HG02852 (cell line): ENCODE results near the gene BCL11A.
"Not testable (repeated sequence)": the region's sequence is repeated elsewhere in the genome, so short reads cannot be mapped to it uniquely, and the experiment has no call there.

ENCODE experiments used
- ATAC-seq: cut with Tn5 transposase; IDR thresholded peaks from one replicate; pipeline ENCODE4 v1.9.1; 2021; ENCODE audit warnings: mild to moderate bottlenecking, moderate library complexity; ENCODE audit not compliant: unreplicated experiment

BCL11A gene

DNA sequence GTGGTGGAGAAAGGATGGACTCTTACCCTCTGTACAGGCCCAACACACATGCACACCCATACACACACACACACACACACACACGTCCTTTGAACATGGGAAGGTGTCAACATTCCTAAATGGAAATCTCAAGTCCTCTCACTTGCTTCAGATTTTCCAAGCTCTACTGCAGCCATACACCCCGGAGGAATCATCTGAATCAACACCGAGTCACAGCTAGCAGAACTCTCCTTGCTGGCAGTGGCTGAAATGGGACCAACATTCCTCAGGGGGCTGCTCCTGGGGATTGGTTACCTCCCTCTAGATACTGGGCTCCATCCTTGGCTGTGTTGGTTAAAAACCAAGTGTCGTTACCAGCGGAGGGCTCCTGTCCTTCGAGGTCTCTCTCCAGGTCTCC lies 112.7 kb downstream of the BCL11A start:
- ATAC-seq, result no peak

DNA sequence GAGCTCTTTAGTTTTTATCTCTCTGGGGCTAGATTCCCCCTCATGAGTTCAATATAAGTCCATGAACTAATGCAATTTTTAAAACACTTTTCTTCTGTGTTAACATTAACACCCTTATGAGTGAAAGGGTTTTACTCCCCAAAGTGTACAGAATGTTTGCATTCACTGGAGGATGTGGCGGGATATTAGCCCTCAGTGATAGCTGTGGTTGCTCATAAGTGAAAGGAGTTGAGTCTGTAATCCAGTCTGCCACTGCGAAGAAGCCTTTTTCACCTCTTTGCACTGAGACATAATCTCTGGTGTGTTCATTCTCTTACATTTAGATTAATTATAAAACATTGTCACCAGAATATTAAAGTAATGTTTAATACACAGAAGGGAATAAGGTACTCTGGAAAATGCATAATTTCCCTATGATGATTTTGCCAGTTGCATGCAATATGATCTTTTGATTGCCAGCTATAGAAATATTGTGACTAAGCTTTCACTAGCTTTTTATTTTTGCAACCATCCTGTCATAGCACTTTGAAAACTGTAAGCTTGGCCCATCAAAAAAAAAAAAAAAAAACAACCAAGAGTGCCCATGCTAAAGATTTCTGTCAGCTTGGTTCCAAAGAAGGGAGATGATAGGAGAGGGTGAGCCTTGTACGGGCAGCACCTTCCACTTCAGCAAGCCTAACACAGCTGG lies 113.2 kb downstream of the BCL11A start:
- peak; percentile 32 for ATAC-seq

DNA sequence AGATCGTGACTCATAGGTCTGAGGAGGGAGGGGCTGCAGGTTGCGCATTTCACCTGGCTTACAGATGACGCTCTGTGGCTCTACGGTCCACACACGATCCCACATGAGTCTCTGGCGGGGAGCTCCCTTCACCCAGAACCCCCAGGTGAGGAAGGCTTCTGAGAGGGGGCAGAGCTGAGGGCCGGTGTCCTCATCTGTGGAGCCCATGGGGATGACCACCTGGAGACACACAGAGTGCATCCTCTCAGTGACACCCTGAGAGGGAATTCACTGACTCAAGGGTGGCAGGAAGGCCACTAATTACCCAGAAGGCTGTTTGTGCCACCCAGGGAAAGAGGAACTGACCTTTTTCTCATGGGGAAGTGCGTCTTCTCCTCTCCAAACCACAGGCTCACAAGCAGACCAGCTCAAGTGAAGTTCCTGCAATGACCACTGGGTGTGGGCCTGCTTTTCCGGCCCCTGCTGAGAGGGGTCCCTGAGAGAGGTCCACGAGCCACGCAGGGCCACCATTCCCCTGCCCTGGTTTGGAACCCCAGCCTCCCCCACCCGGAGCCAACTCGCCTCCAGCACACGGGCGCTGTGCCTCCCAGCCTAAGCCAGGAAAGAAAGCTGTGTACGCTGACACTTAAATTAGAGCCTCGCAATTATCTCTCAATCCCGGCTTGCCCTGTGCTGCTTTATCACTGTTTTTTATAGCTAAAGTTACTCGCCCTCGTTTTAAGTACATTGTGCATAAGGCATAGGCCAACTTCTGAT lies 114.1 kb downstream of the BCL11A start:
- peak; percentile 99 for ATAC-seq

DNA sequence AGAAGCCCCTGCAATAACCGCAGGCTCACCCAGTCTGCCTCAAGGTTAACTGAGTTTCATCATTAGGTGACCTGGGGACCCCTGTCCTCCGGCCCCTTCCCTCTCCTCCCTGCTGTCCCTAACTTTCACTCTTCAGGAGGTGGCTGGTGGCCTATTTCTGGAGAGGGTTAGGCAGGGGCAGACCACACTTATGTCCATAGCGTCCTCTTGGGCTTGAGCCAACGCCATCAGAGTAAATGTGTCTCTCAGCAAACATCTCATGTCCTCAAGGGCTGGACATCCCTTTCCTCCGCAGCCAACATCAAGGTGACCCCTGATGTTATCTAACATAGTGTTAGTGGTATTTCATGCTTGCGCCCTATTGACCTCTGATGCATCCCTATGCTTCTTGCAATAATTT lies 114.8 kb downstream of the BCL11A start:
- ATAC-seq, result no peak

DNA sequence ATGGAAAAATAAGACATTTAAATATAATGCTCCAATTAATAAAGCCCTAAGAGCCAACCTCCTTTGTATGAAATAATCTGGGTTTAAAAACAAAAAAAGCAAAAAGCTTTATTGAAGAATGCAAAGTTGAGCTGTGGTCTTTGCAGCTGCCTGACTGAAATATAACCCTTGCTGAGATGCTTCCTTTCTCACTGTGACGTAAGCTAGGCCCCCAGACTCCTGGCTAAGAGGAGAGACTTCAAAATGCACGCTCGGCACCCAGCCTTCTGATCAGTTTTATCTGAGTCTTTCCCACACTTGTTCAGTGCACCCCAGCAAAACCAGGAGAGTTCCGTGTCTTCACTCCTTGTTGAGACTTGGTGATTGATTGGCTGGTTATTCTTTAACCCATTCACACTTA lies 115.3 kb downstream of the BCL11A start:
- ATAC-seq, result no peak

DNA sequence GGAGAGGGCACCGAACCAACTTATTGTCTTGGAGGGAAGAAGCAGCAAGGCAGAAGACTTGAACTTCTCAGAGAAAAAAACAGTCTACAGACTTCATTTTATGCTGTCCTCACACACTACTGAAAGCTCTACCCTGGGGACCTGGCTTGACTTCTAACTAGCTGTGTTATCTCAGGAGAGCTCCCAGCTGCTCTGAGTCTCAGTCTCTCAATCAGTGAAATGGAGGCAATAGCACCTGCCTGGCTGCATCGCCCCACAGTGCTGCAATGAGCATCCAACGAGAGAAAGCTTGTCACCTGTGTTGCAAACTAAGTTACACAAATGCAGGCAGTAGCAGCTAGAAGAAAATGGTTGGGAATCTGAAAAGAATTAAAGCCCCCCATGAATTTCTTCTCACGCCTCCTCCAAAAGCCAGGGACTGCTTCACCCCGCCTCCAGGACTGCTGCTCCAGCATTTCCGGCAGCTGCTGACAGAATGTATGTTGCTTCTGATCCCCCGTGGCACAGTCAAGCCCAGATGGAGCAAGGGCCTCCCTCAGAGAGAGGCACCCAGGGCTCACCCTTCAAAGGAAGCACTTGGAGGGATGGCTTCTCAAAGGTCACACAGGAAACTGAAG lies 116.3 kb downstream of the BCL11A start:
- no peak for ATAC-seq

DNA sequence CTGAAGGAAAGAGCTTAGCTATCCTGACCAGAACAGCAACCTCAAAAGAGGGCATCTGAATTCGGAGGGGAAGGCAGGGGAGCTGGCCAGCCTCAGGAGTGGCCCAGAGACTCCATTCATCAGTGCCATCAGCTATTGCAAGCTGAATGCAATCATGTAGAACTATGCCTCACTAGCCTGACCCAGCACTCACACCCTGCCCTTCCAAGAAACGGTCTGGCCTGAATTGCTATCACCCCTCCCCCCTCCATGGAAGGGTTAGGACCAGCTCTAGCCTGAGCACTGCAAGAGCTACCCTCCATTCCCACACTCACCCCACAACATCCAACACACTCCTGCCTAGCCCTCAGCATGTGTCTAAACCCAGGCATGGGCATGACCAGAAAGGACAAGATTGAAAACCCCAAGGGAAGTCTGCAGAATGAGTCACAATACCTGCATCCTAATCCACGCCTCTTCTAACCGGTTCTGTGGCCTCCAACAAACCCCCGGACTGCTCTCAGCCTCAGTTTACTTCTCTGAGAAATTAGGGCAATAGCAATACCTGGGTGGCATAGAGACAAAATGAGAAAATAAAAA lies 120.3 kb downstream of the BCL11A start:
- no peak for ATAC-seq

DNA sequence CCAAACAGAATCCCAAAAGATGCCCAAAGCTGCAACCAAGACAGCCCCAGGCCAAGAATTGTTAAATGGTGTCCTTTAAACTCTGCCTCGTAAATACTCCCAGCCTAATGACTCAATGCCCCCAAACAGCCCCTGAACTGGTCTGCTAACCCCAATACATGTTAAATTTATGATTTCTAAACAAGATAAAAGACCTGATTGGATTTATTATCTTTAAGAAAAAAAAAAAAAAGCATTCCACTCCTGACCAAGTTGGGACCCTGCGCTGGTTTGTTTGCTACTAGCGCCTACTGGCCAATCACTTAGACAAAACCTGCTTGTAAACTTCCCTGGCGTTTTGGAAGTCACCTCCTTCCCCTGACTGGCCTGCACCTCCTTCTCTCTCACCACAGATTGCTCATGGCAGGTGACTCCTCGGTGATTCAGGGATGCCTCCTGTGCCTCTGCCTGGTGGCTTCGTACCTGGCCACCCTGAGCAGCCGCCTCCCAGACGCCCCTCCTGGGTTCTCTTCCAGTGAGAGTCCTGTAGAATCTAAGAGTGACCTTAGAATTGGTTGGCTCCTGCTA lies 121.3 kb downstream of the BCL11A start:
- ATAC-seq, result no peak

DNA sequence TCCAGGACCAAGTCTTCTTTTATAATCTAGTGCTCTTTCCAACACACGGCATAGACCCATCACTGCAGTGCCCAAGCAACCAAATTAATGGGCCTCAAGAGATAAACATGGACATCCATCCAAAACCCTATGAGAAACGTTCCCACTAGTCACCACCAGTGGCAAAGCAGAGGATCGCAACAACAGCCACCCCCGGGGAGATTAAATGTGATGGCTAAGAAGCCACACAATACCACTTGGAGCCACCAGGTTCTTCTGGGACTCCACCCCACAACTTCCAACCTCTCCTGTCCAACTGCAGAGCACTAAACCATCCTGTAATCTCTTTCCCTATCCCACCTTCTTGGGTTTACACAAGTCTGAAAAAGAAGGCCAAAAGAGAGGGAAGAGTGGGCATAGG lies 123.8 kb downstream of the BCL11A start:
- no peak for ATAC-seq

DNA sequence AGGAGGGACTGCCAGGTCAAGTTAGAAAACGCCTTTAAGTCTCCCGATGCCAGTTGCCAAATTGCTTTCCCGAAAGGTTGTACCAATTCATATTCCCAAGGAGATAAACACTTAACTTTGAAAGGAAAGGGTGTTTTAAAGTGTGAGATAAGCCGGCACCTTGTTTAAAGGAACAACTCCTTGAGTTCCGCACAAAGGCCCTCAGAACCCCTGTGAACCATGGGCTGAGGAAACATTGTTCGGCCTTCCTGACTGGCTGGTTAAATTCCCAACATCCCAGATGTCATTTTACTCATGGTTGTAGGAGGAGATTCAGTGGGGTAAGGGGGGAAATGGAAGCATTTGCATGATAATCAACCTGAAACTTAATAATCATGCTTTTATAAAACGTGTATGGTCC lies 126.6 kb downstream of the BCL11A start:
- ATAC-seq, result no peak

DNA sequence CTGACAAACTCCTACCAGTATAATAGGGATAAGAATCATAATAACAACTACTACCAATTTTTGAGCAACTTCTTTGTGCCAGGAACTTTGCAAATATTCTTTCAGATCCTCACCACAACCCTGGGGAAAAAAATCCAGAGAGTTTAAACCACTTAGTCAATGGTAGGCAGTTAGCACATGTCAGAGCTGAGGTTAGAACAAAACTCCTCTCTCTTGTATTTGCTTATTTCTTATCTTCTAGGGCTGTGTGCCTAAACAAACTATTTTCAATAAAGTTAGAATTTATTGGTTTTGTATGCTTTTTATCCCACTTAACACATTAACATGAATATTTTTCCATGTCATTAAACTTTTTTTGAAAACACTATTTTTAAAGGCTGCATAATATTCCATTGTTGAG lies 127.1 kb downstream of the BCL11A start:
- no peak for ATAC-seq

DNA sequence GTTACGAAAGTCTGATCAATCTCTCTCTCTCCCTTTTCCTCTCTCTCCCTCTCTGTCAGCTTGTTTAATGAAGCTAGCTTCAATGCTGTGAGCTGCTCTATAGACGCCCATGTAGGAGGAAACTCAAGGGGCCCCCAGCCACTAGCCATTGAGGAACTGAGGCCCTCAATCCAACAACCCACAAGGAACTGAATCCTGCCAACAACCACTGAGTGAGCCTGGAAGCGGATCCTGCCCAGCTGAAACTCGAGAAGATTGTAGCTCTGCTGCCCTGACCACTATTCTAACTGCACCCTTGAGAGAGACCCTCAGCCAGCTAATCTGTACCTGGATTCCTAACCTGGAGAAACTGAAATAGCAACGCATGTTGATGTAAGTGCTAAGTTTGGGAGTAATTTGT lies 129.2 kb downstream of the BCL11A start:
- no peak for ATAC-seq

DNA sequence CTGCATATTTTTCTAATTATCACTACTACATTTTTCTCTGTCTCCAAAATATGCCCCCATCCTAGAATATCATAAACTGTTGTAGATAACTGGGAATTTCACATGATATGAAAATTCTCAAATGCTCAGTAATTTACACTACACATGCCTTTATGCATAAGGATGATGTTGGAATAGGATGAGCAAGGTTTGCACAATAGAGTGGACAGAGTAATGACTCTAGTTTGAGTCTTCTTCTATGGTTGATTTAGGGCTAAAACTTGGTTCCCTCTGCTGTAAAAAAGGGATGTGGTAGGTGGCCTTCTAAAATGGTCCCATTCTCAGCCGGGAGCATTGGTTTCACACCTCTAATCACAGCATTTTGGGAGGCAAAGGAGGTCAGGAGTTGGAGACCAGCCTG lies 129.9 kb downstream of the BCL11A start:
- ATAC-seq, result no peak

DNA sequence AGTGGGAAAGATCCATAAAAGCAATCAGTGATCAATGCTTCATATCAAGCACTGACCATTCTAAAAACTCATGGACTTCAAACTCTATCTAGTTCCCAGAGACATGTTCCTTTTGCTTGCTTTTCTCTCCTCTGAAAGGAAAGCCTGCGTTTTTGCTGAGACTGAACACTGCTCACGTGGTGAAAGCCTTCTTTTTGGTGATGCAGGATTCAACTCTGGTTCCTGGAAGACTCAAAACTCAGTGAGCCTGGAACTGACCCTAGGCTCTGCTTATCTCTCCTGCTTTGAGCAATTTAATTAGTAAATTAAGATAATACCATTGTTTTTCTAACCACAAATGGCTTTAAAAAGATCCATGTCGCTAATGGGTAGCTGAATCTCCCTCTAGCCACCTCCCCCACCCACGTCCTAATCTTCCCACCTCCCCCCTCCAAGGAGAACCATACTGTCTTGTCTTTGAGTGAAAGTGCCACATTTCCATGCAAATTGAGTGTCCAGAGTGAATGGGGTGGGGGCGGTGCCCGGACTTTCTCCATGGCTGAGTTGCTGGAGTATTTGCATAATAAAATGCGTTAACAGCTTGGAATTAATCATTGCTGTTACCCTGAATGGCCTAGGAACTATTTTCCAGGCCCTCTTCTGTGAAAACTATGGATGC lies 130.5 kb downstream of the BCL11A start:
- no peak for ATAC-seq

DNA sequence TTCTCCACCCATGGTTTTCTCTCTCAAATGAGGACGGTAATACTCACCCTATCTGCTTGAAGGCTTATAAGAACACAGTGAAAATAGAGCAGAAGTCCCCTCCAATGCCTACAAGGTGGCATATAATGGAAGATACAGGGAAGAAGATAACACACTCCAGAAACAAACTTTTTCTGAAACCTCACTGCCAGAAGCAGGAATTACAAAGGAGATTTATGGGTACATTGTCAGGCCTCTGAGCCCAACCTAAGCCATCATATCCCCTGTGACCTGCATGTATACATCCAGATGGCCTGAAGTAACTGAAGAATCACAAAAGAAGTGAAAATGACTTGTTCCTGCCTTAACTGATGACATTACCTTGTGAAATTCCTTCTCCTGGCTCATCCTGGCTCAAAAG lies 136.2 kb downstream of the BCL11A start:
- not testable (repeated sequence) for ATAC-seq

DNA sequence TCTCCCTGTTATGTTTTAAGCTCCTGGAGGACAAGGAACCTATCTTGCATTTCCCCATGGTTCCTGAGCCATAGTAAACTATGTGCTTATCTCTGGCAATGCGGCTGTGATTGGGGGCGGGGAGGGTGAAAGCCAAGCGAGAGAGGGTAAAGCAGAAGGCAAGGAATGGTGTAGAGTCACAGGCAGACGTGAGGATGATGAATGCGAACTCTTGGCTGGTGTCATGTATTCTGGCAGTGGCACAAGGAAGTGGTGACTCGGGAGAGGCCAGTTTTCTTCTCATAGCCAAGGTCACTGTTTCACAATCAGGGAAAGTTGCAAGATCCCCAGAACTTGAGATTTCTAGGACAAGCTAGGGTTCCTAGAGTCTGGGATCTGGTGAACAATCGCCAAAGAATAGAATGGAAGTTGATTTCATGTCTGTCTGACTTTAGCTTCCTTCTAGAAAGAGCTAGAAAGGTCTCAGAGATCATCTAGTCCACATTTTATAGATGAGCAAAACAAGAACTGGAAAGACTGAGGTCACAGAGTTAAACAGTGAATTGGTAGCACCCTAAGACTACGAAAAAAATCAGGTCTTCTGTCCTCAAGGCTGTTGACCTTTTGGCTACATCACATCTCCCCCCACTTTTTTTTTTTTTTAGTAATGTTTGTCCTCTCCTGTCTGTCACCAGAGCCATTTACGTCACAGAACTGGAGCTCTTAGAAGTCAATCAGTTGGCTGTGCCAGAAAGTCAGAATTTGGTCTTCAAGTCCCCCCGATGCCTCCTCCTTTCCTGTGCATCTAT lies 137.0 kb downstream of the BCL11A start:
- ATAC-seq, result no peak

DNA sequence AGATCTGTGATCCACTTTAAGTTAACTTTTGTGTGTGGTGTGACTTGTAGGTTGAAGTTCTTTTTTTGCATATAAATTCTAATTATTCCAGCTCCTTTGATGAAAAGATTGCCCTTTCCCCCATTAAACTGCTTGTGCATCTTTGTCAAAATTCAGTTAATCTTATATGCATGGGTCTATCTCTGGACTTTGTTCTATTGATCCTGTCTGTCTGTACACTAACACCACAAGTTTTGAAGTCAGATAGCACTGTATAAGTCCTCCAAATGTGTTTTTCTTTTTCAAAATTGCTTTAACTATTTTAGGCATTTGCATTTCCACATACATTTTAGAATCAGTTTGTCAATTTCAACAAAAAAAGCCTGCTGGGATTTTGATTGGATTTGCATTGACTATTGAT lies 137.6 kb downstream of the BCL11A start:
- no peak for ATAC-seq

DNA sequence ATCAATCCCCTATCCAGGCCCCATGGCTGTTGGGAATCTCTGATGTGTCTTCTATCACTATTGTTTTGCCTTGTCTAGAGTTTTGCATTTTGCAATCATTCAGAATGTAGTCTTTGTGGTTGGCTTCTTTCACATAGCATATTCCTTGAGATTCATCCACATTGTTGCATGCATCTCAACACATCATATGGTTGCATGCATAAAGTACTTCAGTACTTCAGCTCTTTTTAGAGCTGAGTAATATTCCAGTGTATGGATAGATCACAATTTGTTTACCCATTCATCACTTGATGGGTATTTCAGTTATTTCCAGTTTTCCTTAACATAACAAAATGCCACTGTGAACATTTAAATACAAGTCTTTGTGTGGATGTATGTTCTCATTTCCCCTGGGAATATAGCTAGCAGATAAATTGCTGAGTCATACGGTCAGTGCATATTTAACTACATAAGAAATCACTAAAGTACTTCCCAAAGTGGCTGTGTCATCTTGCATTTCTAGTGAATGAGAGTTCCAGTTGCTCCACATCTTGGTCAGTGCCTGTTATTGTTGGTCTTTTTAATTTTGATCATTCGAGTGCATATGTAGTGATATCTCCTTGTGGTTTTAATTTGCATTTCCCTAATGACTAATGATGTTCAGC lies 138.8 kb downstream of the BCL11A start:
- no peak for ATAC-seq

DNA sequence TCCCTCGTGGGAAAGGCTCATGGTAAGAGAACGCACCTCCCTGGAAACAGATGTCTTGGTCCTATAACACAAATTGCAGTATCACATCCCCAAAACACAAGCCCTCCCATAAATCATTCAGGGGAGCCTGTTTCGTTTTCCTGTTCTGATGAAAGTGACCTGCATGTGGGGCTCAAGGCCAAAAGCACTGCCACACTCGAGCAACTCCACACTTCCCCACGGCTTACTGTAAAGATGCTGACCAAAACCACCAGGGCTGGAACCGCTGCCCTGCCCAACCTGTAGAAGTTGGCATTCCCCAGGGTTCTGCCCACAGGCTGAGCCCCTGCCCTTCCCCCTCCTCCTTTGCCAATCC lies 139.7 kb downstream of the BCL11A start:
- ATAC-seq, result peak; percentile 64
